GM18526 (cell line): ENCODE results near the gene PDE4C.

Source experiments
- POLR2A ChIP-seq: IDR thresholded peaks from 3 replicates; pipeline ENCODE4 v1.6.1; 2011; ENCODE audit not compliant: insufficient read length; ENCODE audit errors: extremely low read depth

Gene PDE4C

DNA sequence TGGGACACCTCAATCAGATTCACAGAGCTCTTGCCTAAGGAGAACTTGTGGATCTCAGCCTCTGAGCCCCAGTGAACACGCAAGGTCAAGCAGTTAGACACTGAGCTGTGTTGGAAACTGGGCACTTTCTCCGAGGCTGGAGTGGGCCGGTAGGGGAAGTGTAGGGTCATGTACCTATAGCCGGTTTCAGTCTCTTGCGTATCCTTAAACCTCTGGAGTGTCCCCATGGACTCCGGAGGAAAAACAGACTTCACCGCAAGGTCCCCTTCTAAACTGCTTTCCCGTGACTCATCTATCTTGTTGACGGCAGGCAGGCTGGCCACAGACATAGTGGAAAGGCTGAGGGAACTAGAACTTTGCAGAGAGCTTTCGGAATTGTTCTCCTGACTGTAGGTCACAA is 36.7 kb upstream of the PDE4C start:
- no peak for TF ChIP-seq POLR2A

DNA sequence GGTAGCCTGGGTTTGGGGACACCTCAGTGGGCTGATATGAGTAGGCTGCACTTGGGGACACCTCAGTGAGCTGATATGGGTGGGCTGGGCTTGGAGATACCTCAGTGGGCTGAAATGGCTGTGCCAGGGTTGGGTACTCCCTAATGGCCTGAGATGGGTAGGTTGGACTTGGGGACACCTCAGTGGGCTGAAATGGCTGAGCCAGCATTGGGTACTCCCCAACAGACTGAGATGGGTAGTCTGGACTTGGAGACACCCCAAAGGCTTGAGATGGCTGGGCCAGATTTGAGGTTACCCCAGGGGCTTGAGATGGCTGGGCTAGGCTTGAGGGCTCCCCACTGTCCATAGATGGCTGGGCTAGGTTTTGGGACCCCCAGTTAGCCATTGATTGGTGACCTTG is 35.9 kb upstream of the PDE4C start:
- no peak for TF ChIP-seq POLR2A

DNA sequence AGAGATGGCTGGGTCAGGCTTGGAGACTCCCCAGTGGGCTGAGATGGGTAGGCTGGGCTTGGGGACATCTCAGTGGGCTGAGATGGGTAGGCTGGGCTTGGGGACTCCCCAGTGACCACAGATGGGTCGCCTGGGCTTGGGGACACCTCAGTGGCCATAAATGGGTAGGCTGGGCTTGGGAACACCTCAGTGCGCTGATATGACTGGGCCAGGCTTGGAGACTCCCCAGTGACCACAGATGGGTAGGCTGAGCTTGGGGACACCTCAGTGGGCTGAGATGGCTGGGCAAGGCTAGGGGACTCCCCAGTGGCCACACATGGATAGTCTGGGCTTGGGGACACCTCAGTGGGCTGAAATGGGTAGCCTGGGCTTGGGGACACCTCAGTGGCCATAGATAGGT is 35.2 kb upstream of the PDE4C start:
- no peak for TF ChIP-seq POLR2A

DNA sequence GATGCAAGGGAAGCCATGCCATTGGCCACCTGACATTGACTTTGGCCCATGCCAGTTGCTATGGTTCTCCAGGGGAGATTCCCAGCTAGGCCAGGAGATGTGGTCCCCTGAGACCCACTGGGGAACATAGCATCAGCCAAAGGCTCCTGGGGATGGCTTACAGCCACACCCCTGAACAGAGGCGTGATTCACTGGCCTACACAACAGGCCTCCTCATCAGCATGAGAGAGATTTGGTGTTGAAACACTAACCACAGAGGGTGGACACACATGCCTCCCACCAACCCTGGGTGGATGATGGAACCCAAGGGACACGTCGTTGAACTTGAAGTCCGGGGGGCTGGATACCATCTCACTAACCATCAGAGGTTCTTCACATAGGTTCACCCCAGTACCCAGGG is 33.7 kb upstream of the PDE4C start:
- no peak for TF ChIP-seq POLR2A

DNA sequence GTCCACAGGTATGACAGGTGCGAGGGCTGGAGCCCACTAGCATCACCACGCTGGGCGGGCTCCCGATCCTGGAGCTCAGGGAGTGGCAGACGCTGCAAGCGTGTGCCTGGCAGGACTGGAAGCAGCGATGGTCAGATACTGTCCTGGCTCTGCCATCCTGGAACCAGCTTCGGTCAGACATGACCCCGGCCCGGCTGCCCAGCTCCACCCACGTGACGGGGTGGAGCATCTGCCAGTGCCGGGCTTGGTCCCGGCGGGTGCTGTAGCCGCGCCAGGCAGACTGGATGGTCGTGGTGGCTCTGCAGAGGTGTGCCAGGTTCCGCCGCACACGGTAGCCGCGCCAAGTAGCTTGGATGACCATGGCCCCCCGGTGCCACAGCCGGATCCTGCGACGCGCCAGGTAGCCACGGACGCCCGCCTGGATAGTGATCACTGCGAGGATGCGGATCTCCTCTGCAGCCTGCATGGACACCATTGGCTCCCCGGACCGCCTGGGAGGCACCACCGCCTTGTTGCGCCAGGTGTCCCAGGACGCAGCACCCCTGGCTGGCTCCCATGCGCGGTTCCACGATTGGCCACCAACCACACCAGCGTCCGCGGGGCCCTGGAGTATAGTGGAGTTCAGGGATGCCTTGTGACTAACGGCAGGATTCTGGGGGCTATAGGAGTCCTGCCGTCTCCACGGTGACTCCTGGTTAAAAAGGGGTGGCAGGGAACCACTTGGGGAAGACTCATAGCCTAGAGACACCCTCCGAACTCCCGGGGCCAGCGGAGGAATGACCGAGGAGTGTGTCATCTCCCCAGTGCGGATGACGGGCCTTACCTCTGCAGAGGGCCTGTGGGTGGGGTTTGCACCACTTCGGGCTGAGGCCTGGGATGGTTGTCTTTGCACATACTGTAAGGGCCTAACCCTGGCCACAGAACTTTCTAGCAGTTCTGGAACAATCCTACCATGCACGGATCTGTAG is 31.5 kb upstream of the PDE4C start:
- TF ChIP-seq POLR2A: no peak

DNA sequence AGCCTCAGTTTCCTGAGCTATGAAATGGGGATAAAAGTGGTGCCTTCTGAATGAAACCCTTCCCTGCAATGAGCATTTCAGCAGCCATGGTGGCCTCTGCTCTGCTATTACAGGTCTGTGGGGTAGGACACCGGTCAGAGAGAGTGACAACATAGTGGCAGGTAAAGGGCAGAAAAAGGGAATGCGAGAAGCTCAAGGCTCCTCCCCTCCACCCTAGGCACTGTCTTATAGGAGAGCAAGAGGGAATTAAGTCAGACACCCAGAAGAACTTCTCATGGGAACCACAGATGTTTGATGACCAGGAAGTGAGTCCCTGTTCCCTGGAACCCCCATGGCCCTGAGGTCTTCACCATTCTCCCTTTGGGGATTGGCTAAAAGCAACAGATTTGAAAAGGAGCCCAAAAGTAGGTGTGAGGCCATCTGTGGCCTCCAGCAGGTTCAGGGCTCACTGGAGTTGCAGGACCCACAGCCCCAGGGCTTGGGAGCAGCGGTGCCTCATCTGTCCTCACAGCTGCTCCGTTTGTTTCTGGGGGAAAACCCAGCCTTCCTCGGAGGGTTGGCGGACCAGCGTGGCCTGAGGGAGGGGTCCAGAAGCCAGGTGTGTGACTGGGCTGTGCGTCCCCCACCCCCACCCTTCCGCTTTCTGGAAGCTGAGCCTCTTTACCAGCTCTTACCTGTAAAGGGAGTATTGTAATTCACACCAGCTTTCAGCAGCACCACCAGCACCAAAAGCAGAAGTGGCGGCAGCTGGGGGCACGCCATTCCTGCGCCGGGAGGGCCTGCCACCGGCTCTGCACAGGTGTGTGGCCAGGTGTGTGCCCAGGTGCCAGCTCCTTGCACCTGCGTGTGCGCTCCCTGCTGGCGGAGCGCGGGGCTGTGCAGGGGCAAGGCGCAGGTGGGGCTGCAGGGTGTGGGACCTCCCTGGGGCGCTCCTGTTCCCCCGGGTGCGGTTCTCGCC is 28.6 kb upstream of the PDE4C start:
- TF ChIP-seq POLR2A: no peak

DNA sequence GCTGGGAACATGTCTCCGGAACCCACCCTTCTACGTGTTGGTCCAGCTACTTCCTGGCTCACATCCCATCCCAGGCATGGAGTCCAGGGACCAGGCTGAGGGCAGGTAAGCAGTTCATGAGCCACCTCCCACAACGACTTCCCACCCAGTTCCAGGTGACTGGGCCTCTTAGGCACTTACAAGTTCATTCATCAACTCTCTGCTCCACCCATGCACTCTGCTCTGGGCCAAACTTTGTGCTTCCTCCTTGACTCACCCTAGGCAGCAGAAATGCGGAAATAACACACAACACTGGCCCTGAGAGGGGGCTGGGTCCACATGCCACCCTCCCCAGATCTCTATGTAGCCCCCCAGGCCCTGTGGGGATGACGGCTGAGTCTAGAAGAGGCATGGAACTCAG is 27.5 kb upstream of the PDE4C start:
- no peak for TF ChIP-seq POLR2A

DNA sequence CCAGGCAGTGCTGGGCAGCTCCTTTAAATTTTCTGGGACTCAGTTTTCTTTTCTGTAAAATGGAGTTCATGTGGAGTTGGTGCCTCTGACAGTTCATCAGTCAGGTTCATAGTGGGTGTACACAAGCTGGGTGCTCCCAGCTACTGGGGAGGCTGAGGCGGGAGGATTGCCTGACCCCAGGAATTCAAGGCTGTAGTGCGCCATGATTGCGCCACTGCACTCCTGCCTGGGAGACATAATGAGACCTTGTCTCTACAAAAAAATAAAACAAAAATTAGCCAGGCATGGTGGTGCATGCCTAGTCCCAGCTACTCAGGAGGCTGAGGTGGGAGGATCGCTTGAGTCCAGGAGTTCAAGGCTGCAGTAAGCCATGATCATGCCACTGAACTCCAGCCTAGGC is 26.9 kb upstream of the PDE4C start:
- no peak for TF ChIP-seq POLR2A

DNA sequence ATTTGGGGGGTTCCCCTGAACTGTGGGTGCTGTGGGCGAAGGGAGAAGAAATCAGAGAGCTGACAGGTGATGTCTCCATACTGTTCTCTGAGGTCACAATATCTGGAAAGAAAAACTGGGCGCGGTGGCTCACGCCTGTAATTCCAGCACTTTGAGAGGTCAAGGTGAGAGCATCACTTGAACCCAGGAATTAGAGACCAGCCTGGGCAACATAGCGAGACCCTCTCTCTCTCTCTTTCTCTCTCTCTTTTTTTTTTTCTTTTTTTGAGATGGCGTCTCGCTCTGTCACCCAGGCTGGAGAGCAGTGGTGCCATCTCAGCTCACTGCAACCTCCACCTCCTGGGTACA is 26.1 kb upstream of the PDE4C start:
- TF ChIP-seq POLR2A: no peak

DNA sequence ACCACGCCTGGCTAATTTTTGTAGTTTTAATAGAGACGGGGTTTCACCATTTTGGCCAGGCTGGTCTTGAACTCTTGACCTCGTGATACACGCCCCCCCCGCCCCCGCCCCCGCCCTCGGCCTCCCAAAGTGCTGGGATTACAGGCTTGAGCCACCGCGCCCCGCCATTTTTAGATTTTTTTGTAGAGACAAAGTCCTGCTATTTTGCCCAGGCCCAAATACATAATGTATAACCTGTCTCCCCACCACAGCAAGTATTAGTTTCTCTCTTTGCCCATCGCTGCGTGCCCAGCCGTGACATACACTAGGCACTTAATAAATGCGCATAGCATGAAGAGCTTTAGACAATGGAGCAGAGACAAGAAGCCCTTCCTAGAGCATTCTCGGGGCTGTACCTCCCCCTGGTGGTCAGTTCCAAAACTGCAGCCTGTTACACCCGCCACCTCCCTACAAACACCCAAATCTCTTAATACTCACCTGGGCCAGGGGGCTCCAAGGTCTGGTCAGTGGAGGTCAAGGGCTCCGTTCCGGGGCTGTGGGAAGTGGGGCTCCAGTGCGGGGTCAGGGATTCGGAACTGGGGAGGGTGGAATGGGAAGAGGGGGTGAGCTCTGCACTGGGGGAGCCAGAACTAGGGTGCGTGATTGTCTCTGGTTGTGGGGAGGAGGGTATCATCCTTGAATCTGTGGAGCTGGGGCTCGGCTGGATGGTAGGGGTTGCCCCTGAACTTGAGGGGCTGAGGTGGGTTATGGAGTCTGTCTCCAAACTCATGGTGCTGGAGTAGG is 25.5 kb upstream of the PDE4C start:
- no peak for TF ChIP-seq POLR2A

DNA sequence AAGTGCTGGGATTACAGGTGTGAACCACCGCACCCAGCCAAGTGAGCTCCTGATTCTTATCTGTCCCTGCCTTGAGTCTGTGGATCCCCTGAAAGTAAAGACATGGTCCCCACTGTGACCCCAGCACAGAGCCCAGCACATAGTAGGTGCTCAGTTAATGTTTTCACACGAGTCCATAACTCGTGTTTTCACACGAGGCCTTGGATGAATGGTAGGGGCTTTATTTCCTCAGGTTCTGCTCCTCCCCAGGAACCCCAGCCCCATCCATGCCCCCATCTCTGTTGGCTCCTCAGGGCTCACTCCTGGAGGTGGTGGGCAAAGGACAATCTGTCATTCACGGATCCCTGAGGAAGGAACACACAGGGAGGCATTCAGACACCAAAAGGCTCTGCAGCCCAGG is 23.6 kb upstream of the PDE4C start:
- no peak for TF ChIP-seq POLR2A

DNA sequence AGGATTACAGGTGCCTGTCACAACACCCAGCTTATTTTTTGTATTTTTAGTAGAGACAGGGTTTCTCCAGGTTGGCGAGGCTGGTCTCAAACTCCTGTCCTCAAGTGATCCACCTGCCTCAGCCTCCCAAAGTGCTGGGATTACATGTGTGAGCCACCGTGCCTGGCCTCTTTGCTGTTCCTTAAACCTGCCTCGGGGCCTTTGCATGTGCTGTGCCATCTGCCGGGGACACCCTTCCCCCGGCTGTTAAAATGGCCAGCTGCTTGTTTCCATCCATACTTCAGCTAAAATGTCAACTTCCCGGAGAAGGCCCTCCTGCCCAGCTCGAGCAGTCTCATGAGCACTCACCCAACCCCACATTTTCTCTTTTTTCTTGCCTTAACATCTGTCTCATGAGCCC is 19.1 kb upstream of the PDE4C start:
- no peak for TF ChIP-seq POLR2A

DNA sequence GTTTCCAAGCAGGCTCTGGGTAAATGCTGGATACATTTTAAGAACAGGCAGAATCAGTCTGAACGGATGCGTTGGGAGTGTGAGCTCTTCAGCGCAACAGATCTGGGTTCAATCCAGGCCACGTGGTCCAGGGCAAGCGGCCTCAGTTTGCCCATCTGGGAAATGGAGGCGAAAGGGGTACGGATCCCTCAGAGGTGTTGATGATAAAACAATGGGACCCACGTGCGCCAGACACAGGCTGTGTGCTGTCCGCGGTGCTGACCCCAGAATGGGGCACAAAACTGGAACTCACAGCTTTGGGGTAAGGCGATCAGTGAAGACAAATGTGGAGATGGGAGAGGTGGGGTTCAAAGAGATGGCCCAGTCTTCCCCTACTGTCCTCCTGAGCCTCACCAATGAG is 13.1 kb upstream of the PDE4C start:
- TF ChIP-seq POLR2A: no peak

DNA sequence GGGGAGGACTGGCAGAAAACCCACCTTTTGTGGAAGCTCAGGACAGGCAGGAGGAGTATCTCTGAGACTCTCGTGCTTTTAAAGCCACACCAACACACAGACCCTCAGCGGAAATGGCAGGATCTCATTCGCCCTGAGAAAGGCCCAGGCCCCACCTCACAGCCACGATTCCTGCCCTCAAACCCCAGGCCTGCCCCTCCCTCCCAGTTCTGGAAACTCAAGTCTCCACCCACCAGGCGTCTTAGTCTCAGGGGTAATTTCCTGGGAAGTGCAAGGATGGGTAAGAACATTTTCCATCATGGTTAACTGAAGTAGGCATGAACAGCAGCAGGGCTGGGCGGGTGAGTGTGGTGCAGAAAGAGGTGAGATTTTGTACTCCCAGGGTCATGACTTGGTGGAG is 8.0 kb upstream of the PDE4C start:
- no peak for TF ChIP-seq POLR2A

DNA sequence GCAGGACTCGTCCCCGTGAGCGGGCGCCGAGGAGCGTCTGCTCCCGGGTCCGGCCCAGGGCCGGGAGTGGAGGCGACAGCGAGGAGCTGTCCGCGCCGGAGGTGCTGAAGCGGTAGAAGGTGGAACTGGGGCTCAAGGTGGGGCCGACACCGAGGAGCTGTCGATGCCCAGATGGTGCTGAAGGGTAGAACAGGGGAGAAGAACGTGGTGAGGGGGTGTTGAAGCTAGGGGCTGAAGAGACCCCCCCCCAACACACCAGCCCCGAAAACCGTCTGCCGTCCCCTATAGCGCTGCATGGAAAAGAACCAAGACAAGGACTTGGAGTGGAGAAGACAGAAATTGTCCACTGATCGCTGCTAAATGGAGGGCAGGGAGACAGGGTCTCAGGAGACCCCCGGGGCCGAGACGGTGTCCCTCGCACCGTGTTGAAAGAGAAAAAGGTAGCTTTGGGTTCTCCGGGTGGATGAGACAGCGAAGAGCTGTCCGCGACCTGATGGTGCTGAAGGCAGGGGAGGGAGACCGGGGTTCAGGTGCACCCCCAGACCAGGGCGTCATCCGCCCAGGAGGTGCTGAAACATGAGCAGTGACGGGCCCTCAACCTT is 7.1 kb upstream of the PDE4C start:
- TF ChIP-seq POLR2A: no peak
